ENCODE data around the gene SEC22A. TPM values are rescaled to one million over a fixed set of nuclear protein-coding genes. Genes with fewer than 3 reads are reported as not detected.

SEC22A gene
- total and polyA plus RNA-seq, 10 of the 15 experiments (the other 5 are each of a cell fraction or from before 2014, with no cell fraction given), result 19.3 to 70.3 (median 36.7) TPM

DNA sequence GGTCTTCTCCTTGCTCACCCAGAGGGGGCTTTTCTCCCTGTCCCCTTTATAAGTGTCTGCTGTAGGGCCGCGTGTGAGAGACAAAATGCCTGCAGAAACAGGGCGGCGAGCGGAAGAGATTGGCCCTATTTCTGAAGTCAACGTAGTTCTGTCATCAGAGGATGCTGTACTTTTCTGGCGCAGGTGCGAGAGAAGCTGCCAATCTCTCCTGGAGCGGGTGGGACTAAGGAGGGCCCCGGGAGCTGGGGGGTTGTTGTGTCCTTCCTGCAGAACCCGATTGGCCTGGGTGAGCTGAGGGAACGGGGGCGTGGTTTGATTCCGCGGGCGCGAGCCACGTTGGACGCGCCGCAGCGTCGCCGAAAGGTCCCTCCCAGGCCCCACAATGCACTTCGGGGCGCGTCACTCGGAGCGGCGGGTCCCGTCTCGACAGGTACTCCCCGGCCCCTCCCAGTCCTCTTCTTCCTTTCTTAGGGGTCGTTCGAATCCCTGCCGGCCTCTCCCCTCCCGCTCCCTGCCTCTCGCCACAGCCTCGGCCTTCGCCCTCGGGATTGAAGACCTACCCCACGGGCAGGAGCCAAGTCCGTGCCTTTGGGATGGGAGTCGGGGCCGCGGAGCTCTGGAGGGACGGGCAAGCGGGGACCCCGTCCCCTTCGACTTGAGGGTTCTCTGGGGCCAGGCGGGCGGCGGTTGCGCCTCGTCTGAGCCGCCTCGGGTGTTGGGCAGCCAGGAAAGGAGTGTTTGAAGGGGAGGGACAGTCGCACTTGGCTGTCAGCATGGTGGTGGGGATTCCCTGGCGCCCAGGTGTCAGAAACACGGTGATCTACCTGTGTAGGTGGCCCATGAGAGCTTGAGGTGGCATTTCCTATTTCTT is at the start of gene SEC22A (continued):
- TF ChIP-seq, protein P1, sequence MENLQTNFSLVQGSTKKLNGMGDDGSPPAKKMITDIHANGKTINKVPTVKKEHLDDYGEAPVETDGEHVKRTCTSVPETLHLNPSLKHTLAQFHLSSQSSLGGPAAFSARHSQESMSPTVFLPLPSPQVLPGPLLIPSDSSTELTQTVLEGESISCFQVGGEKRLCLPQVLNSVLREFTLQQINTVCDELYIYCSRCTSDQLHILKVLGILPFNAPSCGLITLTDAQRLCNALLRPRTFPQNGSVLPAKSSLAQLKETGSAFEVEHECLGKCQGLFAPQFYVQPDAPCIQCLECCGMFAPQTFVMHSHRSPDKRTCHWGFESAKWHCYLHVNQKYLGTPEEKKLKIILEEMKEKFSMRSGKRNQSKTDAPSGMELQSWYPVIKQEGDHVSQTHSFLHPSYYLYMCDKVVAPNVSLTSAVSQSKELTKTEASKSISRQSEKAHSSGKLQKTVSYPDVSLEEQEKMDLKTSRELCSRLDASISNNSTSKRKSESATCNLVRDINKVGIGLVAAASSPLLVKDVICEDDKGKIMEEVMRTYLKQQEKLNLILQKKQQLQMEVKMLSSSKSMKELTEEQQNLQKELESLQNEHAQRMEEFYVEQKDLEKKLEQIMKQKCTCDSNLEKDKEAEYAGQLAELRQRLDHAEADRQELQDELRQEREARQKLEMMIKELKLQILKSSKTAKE (IDR thresholded peaks at IDR 0.05; ENCODE audit: low read depth, poor library complexity, severe bottlenecking), result no peak
- peak; percentile 89 for TF ChIP-seq POLR2AphosphoS2 (IDR thresholded peaks at IDR 0.05; ENCODE audit: low read depth, low read length)
- no peak for TF ChIP-seq CBX5 (IDR thresholded peaks at IDR 0.05; ENCODE audit: low read depth)
- TF ChIP-seq, protein P2, sequence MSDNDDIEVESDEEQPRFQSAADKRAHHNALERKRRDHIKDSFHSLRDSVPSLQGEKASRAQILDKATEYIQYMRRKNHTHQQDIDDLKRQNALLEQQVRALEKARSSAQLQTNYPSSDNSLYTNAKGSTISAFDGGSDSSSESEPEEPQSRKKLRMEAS (IDR thresholded peaks at IDR 0.05; ENCODE audit: low read depth, low read length), result peak; percentile 75
- TF ChIP-seq DPF2 (IDR thresholded peaks at IDR 0.05), result 0 out of 2 replicates have a peak, but pooled peaks have one; percentile 39
- TF ChIP-seq FOXM1 (IDR thresholded peaks at IDR 0.05; ENCODE audit: low read depth, low read length), result no peak
- no peak for TF ChIP-seq IRF4 (IDR thresholded peaks at IDR 0.05; ENCODE audit: low read depth, low read length)
- TF ChIP-seq IKZF2 (IDR thresholded peaks at IDR 0.05), result no peak
- peak; percentile 54 for TF ChIP-seq NR2F1 (conservative IDR thresholded peaks at IDR 0.05)
- peak in 1 of 2 experiments; percentile 27; a peak in 1 of 4 replicates for TF ChIP-seq BHLHE40 (IDR thresholded peaks at IDR 0.05; ENCODE audit: borderline replicate concordance in 1 of 2, low read depth in 2 of 2, low read length in 1 of 2)
- TF ChIP-seq, protein P3, sequence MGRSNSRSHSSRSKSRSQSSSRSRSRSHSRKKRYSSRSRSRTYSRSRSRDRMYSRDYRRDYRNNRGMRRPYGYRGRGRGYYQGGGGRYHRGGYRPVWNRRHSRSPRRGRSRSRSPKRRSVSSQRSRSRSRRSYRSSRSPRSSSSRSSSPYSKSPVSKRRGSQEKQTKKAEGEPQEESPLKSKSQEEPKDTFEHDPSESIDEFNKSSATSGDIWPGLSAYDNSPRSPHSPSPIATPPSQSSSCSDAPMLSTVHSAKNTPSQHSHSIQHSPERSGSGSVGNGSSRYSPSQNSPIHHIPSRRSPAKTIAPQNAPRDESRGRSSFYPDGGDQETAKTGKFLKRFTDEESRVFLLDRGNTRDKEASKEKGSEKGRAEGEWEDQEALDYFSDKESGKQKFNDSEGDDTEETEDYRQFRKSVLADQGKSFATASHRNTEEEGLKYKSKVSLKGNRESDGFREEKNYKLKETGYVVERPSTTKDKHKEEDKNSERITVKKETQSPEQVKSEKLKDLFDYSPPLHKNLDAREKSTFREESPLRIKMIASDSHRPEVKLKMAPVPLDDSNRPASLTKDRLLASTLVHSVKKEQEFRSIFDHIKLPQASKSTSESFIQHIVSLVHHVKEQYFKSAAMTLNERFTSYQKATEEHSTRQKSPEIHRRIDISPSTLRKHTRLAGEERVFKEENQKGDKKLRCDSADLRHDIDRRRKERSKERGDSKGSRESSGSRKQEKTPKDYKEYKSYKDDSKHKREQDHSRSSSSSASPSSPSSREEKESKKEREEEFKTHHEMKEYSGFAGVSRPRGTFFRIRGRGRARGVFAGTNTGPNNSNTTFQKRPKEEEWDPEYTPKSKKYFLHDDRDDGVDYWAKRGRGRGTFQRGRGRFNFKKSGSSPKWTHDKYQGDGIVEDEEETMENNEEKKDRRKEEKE (IDR thresholded peaks at IDR 0.05), result no peak
- 0 out of 2 replicates have a peak, but pooled peaks have one; percentile 18 for TF ChIP-seq GATAD2B (conservative IDR thresholded peaks at IDR 0.05; ENCODE audit: low read depth)
- peak; percentile 55 for TF ChIP-seq NRF1 (conservative IDR thresholded peaks at IDR 0.05; ENCODE audit: low read depth, low read length)
- no peak for TF ChIP-seq RELA (IDR thresholded peaks at IDR 0.05; ENCODE audit: borderline replicate concordance, partially characterized antibody)

Data from GM12878 (cell line).